Stimulated activated CD4-positive, alpha-beta T cell treated with anti-CD3 and anti-CD28 coated beads, Interleukin-12 subunit alpha, Interleukin-12 subunit beta, amount 100 ng/mL, for 48 hours (primary cell): ENCODE measurements around the gene GAS6.
A peak's percentile ranks its signal among the peaks of the same experiment; 100 is the strongest.
"Not testable (repeated sequence)": the region's sequence is repeated elsewhere in the genome, so short reads cannot be mapped to it uniquely, and the experiment has no call there.

Source experiments
- DNase-seq, 3 donors: peaks; one replicate each; pipeline ENCODE4 v3.0.0-alpha.2; 2020; ENCODE audit warnings: low read depth in 2 of 3, low spot score in 1 of 3

GAS6 gene

DNA sequence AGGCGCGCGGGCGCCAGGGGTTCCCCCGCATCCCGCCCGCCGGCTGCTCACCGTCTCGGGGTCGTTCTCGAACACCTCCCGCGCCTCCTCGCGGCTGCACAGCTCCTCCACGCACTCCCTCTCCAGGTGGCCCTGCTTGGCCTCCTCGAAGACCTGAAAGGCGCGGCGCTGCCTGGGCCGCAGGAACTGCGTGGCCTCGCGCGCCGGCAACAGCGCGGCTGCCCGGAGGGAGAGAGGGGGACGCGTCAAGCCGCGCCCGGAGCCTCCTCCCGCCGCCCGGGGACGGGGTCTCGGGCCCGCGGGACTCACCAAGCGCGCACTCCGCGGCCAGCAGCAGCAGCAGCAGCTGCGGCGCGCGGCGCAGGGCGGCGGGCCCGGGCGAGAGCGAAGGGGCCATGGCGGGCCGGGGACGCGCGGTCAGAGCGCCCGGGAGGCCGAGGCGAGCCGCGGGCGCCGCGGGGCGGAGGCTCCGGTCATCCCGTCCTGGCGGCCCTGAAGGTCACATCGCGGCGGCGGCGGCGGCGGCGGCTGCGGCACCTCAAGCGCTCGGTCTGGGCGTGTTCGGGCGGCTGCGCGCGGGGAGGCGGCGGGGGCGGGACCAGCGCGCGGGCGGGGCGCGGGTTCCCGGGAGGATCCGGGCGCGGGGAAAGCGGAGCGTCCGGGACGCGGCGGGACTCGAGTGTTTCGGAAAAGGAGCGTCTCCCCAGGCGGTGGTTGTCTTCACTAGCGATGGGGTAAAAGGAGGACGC is at the start of gene GAS6:
Gene GAS6, minus strand, starts transcription at position 553 of the 749 bp plus-strand sequence. Its CDS starts 156 bp downstream, at position 397.
- no peak for DNase-seq

DNA sequence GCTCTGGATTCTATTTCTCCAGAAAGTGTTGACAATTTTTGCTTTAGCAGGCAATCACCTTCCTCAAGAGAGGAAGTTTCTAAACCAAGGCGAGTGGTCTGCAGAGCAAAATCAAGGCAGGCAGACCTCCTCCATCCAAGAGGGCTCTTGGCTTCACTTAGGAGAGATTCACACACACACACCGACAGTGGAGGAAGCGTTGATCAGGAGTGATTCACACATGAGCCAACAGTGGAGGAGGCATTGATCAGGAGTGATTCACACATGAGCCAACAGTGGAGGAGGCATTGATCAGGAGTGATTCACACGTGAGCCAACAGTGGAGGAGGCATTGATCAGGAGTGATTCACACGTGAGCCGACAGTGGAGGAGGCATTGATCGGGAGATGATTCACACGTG is 49.5 kb upstream of the GAS6 start:
- not testable (repeated sequence) for DNase-seq

DNA sequence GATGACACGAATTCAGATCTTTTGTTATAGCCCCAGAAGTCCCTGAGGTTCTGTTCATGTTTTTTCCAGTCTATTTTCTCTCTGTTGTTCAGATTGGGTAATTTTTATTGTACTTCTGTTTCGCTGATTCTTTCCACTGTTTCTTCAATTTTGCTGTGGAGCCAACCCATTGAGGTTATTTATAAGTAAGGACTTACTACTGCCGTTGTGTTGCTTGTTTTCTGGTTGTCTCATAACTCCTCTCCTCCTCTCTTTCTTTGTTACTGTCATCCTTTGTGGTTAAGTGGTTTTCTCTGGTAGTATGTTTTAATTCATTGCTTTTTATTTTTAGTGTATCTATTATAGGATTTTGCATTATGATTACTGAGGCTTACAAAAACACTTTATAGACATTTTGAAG is 48.7 kb upstream of the GAS6 start:
- no peak for DNase-seq

DNA sequence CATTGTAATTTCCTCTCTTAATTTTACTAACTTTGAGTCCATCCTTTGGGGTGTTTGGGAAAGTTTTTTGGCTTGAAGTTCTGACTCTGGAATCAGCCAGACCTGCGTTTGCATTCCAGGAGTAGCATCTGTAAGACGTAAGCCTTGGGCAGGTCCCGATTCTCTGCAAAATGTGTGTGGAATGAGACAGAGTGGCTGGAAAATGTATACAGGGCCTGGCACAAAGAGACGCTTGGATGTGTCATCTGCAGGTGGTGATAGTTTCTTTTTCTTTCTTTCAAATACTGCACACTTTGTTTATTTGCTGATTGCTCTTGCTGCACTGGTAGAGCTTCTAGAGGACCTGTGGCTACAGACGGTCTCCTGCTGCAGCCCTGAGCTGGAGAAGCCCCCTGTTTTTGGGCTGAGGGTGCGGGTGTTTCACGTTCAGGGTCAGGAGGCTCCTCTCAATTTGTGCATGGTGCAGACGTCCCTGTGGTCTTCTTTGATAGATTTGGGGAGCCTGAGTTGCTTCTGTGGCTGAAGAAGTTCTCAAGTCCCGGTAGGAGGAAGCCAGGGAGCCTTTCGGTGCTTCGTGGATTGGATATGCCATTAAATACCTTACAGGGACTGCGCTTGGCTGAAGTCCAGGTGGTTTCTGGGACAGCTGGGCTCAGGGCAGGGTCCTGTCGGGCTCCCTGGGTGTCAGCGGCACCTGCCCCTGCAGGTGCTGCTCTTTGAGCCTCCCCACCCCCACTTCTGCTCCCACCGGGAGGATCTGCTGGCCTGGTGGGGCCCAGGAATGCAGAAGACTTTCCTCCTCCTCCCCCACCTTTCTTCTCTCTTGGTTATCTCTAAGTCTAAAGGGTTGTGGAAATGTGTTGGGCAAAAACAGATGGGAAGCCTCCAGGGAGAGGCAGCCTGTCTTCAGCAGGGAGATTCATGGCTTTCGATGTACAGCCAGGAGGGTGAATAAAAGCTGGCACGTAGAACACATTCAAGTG is 44.0 kb upstream of the GAS6 start:
- no peak for DNase-seq

DNA sequence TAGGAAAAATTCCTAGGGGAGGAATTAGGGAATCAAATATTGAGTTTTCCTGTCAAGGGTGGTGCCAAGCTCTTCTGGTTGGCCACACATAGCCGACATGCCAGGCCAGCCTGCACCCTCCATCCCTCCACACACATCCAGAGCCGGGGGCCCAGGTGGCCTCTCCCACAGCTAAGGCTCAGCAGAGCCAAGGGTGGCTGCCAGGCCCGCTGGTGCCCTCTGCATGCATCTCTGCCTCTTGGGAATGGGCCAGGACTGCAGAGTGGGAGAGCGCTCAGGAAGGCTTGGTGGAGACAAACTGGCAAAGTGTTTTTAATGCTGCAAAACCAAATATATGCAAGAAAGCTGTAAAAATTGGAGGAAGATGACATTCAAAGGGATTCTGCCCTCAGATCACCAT is 42.7 kb upstream of the GAS6 start:
- no peak for DNase-seq

DNA sequence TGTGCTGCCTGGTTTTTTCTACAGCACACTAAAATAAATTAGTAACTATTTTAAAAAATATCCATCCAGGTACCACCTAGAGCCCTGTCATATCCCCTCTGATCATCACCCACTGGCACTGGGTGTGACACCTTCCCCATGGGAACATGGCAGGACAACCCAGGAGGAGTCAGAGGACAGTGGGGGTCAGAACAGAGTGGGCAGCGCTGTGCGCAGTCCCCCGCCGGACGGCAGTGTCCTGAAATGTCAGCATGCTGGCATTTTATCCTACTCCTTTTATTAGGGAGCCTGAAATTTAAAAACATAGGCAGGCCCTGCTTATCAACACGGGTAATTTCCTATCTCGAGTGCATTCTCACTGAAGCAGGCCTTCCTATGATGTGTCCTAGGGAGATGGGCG is 42.1 kb upstream of the GAS6 start:
- no peak for DNase-seq

DNA sequence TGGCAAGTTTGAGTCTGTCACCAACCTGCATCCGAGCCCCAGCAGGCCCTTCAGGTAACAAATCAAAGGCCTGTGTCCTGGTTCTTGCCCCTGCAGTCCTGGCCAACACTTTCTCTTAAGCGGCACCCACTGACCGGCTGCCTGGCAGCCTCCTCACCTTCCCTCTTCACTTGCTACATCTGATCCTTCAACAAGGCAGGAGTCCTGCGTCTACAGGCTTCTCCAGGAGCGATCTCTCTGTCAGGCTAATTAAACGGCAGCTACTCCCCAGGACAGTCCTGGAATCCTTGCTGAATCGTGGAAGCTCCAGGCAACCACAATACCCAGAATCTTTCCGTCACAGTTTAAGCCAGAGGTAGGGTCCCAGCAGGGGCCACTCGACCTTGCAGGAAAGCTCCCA is 41.1 kb upstream of the GAS6 start:
- no peak for DNase-seq

DNA sequence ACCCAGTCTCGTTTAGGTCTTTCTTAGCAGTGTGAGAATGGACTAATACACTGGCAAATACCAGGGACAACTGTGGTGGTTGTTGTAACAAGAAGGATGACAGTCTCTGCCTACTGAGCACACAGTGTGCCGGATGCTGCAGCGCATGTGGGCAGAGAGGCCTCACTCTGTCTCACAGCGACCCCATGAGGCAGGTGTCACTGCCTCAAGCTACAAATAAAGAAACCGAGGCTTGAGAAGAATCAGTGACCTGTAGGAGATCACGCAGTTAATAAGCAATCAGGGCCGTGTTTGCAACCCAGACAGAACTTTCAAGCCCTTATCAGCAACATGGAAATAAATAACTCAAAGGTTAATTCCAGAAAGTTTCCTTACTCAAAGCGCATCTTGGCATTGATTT is 40.5 kb upstream of the GAS6 start:
- DNase-seq = peak in 2 of 3 donors; percentile 8 to 12

DNA sequence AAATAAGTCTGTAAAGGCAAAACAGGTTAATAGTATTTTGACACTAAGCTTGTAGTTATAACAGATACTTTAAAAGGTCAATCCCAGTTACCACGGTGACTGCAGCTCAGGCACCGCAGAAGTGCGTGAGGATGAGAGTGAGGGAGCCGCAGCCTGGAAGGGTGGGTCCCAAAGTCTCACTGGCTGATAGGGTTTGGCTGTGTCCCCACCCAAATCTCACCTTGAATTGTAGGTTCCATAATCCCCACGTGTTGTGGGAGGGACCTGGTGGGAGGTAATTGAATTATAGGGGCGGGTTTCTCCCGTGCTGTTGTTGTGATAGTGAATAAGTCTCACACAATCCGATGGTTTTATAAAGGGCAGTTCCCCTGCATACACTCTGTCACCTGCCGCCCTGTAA is 40.0 kb upstream of the GAS6 start:
- no peak for DNase-seq

DNA sequence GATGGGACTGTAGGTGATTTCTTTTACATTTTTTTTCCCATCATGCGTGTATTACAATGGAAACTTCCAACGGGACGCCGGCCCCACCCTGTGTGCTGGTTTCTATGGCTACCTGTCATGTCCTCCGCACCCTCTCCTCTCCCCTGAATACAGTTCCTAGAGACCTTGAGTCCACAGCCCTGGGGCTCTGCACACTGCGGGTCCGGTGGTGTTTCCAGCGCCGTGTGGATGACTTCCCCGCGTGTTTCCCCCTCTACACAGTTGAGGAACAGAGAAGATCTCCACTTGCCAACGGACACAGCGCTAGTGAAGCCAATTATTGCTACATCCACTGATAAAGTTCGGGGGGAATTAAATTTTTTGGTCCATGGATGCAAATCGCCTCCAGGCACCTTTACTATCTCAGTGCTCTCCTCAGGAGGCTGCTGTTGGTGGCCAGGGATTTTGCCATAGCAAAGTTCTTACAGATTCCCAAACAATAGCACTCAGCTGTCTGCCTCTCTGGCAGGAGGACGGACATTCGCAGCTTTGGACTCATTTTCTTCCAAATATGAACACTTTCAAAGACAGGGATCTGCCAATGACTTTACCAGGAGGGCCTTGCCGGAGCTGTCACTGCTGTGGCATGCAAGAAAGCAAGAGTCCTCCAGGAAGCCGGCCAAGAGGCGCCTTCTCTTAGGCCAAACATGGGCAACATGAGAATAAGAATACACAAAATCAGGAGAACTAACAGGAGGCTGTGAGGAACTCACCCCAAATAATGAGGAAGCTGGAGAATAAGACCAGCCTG is 39.3 kb upstream of the GAS6 start:
- no peak for DNase-seq

DNA sequence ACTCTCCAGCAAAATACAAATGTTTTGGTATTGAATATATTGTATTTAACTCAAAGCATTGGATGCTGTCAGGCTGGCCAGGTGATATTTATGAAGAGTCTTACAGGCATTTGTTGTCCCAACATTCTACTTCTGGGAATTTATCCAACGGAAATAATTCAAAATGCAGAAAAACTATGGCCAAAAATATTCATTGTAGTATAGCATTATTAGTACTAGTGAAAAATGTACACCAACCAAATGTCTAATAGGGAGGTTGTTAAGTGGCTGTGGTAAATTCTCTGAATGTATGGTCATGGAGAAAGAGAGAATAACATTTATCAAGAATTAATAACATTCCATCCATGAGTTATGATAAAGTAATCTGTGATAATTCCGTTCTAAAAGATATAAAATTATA is 38.6 kb upstream of the GAS6 start:
- no peak for DNase-seq

DNA sequence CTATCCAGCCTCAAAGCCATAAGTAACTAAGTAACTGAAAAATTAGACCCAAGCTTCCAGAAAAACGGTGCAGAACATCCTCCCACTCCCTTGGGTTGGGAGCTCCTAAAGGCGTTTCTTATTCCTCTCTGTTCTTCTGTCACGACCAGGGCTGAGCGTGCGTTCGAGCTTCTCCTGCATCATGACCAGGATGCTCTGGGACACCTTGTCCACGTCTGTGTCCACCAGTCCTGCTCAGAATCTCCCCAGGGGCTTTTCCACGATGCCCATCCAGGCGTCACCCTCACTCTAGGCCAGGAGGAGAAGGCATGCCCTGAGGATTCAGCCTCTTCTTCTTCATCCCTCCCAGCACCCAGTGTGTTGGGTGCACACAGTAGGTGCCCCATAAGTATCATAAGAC is 37.8 kb upstream of the GAS6 start:
- no peak for DNase-seq

DNA sequence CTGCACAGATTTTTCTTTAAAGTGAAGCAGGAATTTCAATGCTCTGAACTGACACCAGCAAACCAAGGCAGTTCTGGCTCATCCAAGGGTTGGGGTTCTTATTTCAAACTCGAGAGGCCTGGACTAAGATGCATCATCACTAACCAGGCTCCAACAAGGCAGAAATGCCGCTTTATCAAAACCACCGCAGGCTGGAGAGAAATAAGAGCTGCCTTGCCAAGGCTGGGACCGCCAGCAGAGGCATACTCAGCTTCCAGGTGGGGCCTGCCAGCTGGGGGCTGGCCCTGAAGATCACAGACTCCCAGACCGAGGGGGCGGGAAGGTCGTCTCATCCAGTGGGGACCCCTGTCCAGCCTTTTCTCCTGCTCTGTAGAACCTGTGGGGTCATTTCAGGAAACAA is 37.4 kb upstream of the GAS6 start:
- DNase-seq = no peak

DNA sequence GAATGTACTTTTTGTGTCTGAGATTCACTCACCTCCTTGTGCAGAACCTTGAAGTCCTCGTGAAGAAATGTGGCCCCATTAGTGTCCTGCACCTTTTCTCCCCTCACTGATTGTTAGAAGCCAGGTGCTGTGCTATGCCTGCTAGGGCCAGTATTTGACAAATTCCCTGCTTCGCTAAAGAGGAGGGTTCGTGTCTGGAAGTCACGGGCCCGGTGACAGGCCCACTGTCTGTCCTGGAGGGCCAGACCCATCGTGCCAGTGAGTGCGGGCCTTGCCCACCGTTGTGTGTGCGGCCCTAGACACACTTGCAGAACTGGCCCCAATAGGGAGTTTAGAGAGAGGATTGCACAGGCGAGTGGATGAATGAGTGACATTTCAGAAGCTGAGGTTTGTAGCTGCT is 36.8 kb upstream of the GAS6 start:
- no peak for DNase-seq

DNA sequence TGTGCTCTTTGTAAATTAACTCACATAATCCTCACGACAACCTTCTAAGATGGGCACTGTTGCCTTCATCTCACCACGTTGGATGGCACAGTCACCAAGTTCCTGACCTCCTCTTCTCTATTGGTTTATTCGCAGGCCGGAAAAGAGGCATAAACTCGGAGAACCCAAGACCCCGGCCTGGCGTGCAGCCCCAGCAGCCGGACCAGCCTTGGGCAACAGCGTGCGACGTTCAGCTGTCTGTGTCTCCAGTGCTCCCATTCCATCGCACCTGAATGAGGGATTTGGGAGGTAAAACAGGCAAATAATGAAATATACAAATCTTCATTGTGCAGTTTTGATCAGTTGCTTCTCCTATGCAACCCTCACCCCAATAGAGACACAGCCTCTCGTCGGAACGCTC is 34.5 kb upstream of the GAS6 start:
- no peak for DNase-seq

DNA sequence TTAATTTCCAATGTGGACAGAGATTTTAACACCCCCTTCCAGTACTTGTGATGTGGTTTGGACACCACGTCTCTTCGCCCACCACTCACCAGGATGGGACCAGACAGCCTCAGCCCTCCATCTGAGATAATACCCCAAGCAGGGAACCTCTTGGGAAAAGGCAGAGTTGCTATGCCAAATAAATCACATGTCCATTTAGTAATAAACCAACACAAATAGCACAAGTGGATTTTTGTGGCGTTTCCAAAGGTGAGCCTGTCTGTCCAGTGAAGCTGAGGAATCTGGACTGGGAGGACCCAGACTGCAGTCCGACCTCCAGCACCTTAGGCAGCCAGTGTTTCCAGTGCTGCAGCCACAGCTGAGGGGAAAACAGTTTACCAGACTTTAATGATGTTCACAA is 34.1 kb upstream of the GAS6 start:
- DNase-seq = no peak

DNA sequence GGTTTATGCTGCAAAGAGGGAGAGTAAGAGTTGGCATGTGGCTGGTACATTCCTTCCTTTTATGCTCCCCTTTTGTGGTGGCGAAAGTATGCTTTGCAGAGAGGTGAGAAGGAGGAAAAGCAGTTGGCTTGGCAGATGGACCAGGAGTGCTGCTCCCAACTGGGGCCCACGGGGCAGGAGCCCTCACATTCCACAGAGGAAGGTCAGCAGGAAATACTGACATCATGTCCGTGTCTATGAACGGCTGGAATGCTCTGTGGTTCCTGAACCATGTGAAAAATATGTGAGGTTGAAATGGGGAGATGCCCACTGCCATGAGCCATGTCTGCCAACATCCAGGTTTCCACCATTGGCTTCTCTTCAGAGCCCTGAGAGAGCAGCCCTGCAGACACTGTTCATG is 33.3 kb upstream of the GAS6 start:
- DNase-seq = no peak

DNA sequence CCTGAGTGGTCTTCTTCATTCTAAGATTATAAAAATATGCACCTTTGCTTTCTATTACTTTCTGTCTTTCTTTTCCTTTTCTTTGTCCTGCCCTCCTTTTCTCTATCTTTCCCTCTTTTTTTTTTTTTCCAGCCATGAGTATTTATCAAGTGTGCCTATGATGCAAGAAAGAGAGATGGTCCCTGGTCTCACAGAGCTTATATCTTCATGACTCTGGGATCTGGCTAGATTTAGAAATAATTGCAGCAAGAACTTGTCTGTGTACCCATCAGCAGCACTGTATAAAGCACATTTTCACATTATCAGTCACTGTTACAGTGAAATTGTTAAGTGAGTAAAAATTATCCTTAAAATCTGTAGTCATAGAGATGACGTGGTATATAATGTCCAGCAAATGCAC is 31.6 kb upstream of the GAS6 start:
- DNase-seq = no peak

DNA sequence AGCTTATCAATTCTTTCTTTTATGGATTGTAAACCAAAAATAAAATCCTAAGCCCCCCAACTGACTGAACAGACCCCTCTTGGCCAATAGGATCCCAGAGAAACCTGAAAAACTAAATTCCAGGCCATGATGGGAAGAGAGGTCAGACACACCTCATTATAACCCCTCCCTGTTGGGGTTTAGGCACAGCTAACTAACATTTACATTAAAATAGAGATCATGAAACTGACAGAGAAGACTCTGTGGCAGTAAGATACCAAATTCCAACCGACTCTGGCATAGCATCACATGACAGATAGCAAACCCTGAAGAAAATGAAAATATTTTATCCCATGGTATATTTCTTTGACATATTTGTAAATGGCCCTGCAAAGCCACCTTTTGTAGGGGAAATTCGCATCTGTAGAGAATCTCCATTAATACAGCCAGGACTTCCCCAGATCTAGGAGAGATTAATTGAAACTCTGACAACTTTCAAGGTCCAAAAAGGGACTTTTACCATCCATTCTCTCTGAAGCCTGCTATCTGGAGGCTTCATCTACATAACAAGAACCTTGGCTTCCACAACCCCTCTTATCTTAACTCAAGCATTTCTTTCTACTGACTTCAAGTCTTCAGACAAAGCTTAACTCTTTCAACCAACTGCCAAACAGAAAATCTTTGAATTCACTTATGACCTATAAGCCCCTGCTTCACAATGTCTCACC is 27.1 kb upstream of the GAS6 start:
- DNase-seq = no peak

DNA sequence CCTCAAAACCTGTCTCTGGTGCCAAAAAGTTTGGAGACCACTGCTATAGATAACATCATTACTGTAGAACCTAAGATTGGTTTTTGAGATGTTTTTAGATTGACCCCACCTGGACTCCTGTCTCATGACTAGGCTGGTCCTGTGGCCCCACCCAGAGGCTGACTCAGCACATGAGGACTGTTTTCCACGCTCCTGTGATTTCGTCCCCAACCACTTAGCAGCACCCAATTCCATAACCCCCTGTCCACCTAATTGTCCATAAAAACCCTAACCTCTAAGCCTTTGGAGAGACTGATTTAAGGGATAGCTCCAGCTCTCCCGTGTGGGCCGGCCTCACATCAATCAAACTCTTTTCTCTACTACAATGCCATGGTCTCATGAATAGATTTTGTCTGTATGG is 25.6 kb upstream of the GAS6 start:
- DNase-seq = no peak
